HG03558 (cell line): ENCODE data around the gene RNF208.
"Not testable (repeated sequence)": the region's sequence is repeated elsewhere in the genome, so short reads cannot be mapped to it uniquely, and the experiment has no call there.

Experiments used
- ATAC-seq: cut with Tn5 transposase; IDR thresholded peaks from one replicate; pipeline ENCODE4 v1.9.1; 2021; ENCODE audit warnings: moderate number of reproducible peaks; ENCODE audit not compliant: unreplicated experiment; ENCODE audit errors: extremely low read depth

RNF208 gene

GRCh38 chr9:137240318-137240840 is 18.3 kb upstream of the RNF208 start:
- ATAC-seq: peak; percentile 5

GRCh38 chr9:137239541-137240200 is 17.6 kb upstream of the RNF208 start:
- ATAC-seq: not testable (repeated sequence)

GRCh38 chr9:137237759-137238726 is 16.0 kb upstream of the RNF208 start:
- ATAC-seq: no peak

- ATAC-seq: no peak
Measured at GRCh38 chr9:137236936-137237421, 14.9 kb upstream of the RNF208 start.

GRCh38 chr9:137236238-137236935 is 14.3 kb upstream of the RNF208 start:
- ATAC-seq: no peak

GRCh38 chr9:137235424-137236237 is 13.6 kb upstream of the RNF208 start:
- ATAC-seq: no peak

GRCh38 chr9:137234758-137235423 is 12.9 kb upstream of the RNF208 start:
- no peak for ATAC-seq

GRCh38 chr9:137234055-137234697 is 12.1 kb upstream of the RNF208 start:
- ATAC-seq: no peak

- no peak for ATAC-seq
Measured at GRCh38 chr9:137233143-137233980, 11.3 kb upstream of the RNF208 start.

- ATAC-seq: no peak
Measured at GRCh38 chr9:137232510-137232909, 10.5 kb upstream of the RNF208 start.

GRCh38 chr9:137232101-137232500 is 10.1 kb upstream of the RNF208 start:
- no peak for ATAC-seq

- ATAC-seq: no peak
Measured at GRCh38 chr9:137231372-137232039, 9.5 kb upstream of the RNF208 start.

GRCh38 chr9:137230705-137231371 is 8.8 kb upstream of the RNF208 start, which contains the start of gene SLC34A3:
TSS of gene SLC34A3 (plus strand) at chr9:137230901. CDS start at chr9:137231703, 802 bp downstream.
- no peak for ATAC-seq

- no peak for ATAC-seq
Measured at GRCh38 chr9:137229903-137230704, 8.1 kb upstream of the RNF208 start.

GRCh38 chr9:137228968-137229896 is 7.2 kb upstream of the RNF208 start:
- no peak for ATAC-seq
